LNCAP (cell line): ENCODE measurements around the gene QPCT.

ENCODE experiments used
- TF ChIP-seq, protein P1 (sequence below): fragments of 450-650 bp; IDR thresholded peaks from 2 replicates; pipeline ENCODE4 v1.5.1; 2017; ENCODE audit warnings: mild to moderate bottlenecking

QPCT gene

DNA sequence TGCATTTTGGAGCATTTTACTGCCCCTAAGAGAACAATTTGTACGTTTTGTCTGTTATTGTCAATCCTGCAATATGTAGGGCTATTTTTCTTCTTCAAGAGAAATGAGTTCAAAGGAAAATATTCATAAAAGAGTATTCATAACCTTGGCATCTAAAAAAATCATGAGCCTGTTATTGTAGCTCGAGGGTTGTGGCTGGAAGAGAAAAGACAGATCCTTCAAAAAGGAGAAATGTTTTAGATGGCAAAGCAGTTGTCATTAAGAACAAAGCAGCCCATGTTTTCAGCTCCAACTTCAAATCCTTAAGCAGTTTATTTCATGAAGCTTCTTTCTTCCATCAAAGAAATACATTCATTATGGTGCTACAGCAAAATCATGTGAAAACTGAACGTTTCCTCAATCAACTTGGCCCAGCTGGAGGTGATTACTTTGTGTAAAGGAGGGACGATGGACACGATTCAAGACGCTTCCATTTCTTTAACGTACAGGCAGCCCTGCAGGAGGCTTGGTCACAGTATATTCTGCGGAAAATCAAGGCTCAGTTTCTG is 31.4 kb downstream of the QPCT start:
- TF ChIP-seq, protein P1, sequence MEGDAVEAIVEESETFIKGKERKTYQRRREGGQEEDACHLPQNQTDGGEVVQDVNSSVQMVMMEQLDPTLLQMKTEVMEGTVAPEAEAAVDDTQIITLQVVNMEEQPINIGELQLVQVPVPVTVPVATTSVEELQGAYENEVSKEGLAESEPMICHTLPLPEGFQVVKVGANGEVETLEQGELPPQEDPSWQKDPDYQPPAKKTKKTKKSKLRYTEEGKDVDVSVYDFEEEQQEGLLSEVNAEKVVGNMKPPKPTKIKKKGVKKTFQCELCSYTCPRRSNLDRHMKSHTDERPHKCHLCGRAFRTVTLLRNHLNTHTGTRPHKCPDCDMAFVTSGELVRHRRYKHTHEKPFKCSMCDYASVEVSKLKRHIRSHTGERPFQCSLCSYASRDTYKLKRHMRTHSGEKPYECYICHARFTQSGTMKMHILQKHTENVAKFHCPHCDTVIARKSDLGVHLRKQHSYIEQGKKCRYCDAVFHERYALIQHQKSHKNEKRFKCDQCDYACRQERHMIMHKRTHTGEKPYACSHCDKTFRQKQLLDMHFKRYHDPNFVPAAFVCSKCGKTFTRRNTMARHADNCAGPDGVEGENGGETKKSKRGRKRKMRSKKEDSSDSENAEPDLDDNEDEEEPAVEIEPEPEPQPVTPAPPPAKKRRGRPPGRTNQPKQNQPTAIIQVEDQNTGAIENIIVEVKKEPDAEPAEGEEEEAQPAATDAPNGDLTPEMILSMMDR, result no peak

DNA sequence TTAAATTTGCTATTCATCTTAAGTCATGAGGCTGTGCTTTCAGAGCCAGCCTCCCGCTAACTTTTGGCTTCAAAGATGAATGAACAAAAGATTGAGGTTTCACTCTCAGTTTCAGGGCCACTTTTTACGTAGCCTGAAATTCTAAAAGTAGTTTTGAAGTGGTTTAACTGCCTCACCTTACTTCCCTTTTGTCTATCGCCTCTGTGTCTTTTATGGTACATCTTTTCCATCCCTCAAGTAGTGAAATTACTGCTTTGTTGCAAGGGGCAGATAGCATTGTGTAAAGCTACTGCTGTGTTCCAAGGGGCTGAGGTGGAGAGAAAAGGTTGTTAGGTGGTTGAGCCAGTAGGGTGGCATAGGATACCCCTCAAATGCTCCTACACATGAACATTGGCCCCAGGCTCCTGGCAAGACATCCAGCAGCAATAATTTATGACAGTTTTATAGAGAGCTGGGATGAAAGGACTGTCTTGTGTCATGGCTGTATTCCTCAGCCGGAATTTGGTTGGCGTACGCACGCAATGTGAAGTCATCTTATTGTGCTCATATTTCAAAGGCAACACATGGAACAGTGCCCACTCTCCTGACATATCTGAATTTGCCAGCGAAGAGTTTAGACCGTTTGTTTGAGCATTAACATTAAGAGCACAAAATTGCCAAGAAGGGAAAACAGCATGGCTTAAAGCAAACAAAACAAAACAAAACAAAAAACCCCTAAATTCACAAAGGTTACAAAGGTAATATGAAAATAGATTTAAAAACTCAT is 32.2 kb downstream of the QPCT start:
- TF ChIP-seq, protein P1, result no peak

DNA sequence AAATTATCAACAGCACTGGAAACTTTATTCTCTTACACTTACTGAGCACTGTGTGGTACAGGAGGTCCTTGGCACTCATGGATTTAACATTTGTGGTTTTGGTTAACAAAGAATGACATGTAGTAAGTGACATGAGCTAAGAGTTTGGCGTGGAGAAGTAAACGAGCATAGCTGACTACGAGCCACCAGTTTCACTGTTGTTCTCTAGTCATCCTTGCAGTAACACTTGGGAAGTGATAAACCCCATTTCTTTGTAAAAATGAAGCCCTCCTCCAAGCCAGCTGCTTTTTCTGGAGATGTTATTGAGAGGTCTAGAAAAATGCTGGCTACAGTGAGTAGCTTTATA is 32.7 kb downstream of the QPCT start:
- TF ChIP-seq, protein P1, result no peak

DNA sequence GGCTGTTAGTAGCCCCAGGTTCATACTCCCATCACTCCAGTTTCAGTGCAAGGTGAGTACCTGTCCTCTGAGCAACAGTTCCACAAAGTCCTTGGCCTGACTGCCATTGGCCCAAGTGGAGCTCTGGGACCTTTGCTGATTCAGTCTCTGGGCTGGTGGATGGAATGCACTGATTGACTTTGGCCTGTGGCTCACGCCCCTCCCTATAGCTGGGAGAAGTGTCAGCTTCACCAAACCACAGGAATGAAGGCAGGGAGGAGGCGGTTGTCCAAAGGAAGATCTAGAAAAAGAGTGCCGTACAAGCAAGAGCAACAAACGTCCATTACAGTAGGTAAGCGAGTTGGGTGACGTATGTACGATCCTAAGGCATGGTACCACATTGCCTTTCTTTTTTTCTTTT is 34.0 kb downstream of the QPCT start:
- TF ChIP-seq, protein P1, result no peak

DNA sequence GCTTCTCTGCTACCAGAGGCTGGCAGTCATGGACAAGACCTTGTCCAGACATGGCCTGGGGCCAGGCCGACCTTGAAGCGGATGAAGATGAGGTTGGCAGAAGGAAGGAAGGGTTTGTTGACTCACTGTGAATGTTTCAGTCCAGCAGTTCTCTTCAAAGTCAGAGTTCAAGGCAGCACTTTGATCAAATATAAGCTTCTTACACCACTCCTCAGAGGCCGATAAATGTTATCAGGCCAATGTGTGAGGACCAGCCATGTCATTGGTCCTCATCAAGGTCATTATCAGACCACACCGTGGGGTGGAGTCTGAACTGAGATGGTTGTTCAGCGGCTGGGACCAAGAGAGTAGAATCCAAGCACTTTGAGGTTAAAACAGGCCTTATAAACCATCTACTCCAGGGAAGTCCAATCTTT is 35.5 kb downstream of the QPCT start:
- TF ChIP-seq, protein P1, result no peak

DNA sequence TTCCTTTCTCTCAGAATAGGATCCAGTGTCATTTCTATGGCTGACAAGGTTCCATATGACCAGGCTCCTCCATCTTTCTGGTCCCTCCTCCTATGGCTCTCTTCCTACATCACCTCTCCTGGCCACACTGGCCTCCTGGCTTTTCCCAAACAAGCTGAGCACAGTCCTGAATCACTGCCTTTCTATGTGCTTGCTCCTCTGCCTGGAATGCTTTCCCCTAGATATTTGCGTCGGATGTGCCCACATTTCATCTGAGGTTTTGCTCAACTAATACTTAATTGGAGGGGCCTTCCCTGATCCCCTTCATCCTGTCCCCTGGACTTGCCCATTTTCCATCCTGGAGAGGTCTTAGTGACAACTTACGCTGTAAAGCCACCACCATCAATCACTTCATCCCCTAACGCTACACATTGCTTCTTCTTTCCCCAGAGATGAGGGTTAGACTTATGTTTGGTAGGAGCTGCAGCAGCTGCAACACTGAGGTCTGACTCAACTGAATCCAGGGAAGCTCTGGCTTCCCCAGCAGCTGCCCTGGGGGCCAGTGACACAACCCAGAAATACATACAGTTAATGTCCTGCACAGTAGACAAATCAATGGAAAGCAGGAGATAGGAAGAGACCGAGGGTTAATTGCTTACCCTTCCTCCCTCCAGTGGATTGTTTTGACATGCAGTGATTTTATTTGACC is 42.9 kb downstream of the QPCT start:
- TF ChIP-seq, protein P1, result no peak

DNA sequence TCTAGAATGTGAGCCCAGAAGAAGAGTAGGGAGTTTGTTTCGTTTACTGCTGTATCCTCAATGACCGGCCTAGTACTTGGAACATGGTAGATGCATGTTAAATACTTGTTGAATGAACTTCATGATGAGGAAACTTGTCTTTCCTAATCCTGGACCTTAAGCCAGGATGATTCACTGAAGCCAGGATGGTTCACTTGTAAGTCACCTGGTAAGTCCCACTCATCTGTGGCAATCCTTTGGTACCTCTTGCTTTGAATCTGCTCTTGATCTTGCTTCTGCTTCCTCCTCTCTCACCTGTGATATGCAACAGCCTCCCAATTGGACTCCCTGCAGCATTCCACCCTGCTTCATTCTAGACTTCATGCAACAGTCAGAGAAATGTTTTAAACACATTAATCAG is 43.6 kb downstream of the QPCT start:
- TF ChIP-seq, protein P1, result no peak
